H1 (cell line): ENCODE measurements around the gene FOXS1.

Source experiments
- ATF3 ChIP-seq: IDR thresholded peaks from 2 replicates; pipeline ENCODE4 v1.6.1; 2011; ENCODE audit warnings: low read depth, mild to moderate bottlenecking, low read length; ENCODE audit not compliant: insufficient read depth
- BRCA1 ChIP-seq: IDR thresholded peaks from 2 replicates; pipeline ENCODE4 v1.6.1; 2012; ENCODE audit warnings: low read depth, low read length, improper control_type of control experiment
- EP300 ChIP-seq, 2 experiments: IDR thresholded peaks; 1 replicate in 1 of 2; 2 replicates in 1 of 2; pipeline ENCODE4 v1.6.1; 2011 to 2012; ENCODE audit warnings: low read depth in 2 of 2, low read length in 2 of 2, mild to moderate bottlenecking in 2 of 2, borderline replicate concordance in 1 of 2, inconsistent platforms in 1 of 2, moderate library complexity in 1 of 2
- NRF1 ChIP-seq: IDR thresholded peaks from 2 replicates; pipeline ENCODE4 v1.6.1; 2011; ENCODE audit warnings: mild to moderate bottlenecking, low read depth, low read length, improper control_type of control experiment
- POLR2A ChIP-seq, 2 experiments: IDR thresholded peaks; 1 replicate in 1 of 2; 2 replicates in 1 of 2; pipeline ENCODE4 v1.6.1; 2011; ENCODE audit warnings: low read depth in 2 of 2, low read length in 2 of 2, mild to moderate bottlenecking in 2 of 2; ENCODE audit errors: control extremely low read depth in 1 of 2
- RNF2 ChIP-seq: fragments of 200-900, 300-1000 bp; sonication (generic); IDR thresholded peaks from 2 replicates; pipeline ENCODE4 v1.7.1; 2016; ENCODE audit warnings: borderline replicate concordance, low read depth, mild to moderate bottlenecking, antibody characterized with exemption, low read length; ENCODE audit not compliant: poor library complexity, severe bottlenecking; ENCODE audit errors: missing control alignments
- YY1 ChIP-seq: IDR thresholded peaks from 2 replicates; pipeline ENCODE4 v1.6.1; 2011; ENCODE audit warnings: low read depth, mild to moderate bottlenecking, low read length
- TF ChIP-seq, protein P1 (sequence below), 3 experiments: IDR thresholded peaks; 1 replicate in 2 of 3; 2 replicates in 1 of 3; pipeline versions ENCODE4 v1.5.1 to v1.6.1; 2011; ENCODE audit warnings: low read length in 3 of 3, mild to moderate bottlenecking in 3 of 3, inconsistent platforms in 2 of 3, low read depth in 1 of 3, moderate library complexity in 1 of 3; ENCODE audit not compliant: insufficient read depth in 1 of 3; ENCODE audit errors: control extremely low read depth in 1 of 3

- TF ChIP-seq ATF3 (no peak), EP300 (IDR thresholded peaks at IDR 0.05; ENCODE audit: borderline replicate concordance in 1 of 2, low read depth in 2 of 2, low read length in 2 of 2) (no peak), NRF1 (no peak), BRCA1 (no peak), RNF2 (no peak), POLR2A (IDR thresholded peaks at IDR 0.05; ENCODE audit: control extremely low read depth in 1 of 2, low read depth in 2 of 2, low read length in 2 of 2) (no peak), YY1 (no peak)
- TF ChIP-seq, protein P1, sequence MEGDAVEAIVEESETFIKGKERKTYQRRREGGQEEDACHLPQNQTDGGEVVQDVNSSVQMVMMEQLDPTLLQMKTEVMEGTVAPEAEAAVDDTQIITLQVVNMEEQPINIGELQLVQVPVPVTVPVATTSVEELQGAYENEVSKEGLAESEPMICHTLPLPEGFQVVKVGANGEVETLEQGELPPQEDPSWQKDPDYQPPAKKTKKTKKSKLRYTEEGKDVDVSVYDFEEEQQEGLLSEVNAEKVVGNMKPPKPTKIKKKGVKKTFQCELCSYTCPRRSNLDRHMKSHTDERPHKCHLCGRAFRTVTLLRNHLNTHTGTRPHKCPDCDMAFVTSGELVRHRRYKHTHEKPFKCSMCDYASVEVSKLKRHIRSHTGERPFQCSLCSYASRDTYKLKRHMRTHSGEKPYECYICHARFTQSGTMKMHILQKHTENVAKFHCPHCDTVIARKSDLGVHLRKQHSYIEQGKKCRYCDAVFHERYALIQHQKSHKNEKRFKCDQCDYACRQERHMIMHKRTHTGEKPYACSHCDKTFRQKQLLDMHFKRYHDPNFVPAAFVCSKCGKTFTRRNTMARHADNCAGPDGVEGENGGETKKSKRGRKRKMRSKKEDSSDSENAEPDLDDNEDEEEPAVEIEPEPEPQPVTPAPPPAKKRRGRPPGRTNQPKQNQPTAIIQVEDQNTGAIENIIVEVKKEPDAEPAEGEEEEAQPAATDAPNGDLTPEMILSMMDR (IDR thresholded peaks at IDR 0.05; ENCODE audit: control extremely low read depth in 1 of 3, insufficient read depth in 1 of 3, low read depth in 1 of 3, low read length in 3 of 3), result no peak
Observed at GRCh38 chr20:31836853-31837608, 8.4 kb downstream of the FOXS1 start.
